A549 (cell line): ENCODE results near the gene FARP2.

Experiments
- CTCF ChIP-seq: fragments of >200 bp; sonication (Bioruptor Twin); formaldehyde crosslinking; IDR thresholded peaks from 3 replicates; pipeline ENCODE4 v1.5.1; 2016
- ELK1 ChIP-seq: fragments of 150-350 bp; IDR thresholded peaks from 2 replicates; pipeline ENCODE4 v1.6.1; 2014; ENCODE audit warnings: low read depth, mild to moderate bottlenecking, low read length
- EP300 ChIP-seq, 2 experiments: fragments of >200 bp; sonication (Bioruptor Twin); formaldehyde crosslinking; IDR thresholded peaks; 2 replicates in 1 of 2; 3 replicates in 1 of 2; pipeline ENCODE4 v1.6.1; 2016 to 2017
- HDAC2 ChIP-seq: fragments of 200-600 bp; sonication (generic); IDR thresholded peaks from 2 replicates; pipeline ENCODE4 v1.6.1; 2016
- JUNB ChIP-seq: fragments of >200 bp; sonication (Bioruptor Twin); formaldehyde crosslinking; IDR thresholded peaks from 2 replicates; pipeline ENCODE4 v1.6.1; 2016
- PHF8 ChIP-seq: fragments of 200-600 bp; sonication (generic); IDR thresholded peaks from 2 replicates; pipeline ENCODE4 v1.6.1; 2016; ENCODE audit warnings: low read depth, mild to moderate bottlenecking, antibody characterized with exemption, moderate library complexity, borderline replicate concordance
- POLR2A ChIP-seq: IDR thresholded peaks from 2 replicates; pipeline ENCODE4 v1.6.1; 2012; ENCODE audit warnings: mild to moderate bottlenecking, low read length
- RFX5 ChIP-seq: fragments of 450-650 bp; IDR thresholded peaks from 2 replicates; pipeline ENCODE4 v1.7.1; 2014; ENCODE audit warnings: antibody characterized with exemption, mild to moderate bottlenecking, moderate library complexity
- SMC3 ChIP-seq: fragments of >200 bp; sonication (Bioruptor Twin); formaldehyde crosslinking; IDR thresholded peaks from 3 replicates; pipeline ENCODE4 v1.6.1; 2018; ENCODE audit warnings: inconsistent platforms

- TF ChIP-seq SMC3 (no peak), CTCF (no peak), EP300 (IDR thresholded peaks at IDR 0.05) (no peak), RFX5 (no peak), PHF8 (no peak), HDAC2 (no peak), POLR2A (no peak), JUNB (no peak), ELK1 (no peak)
These were observed 159.1 kb downstream of the FARP2 start for GRCh38 chr2:241514986-241515737.
